ENCODE measurements around the gene CPSF4L.
A peak's percentile ranks its signal among the peaks of the same experiment; 100 is the strongest.
"Not testable (repeated sequence)": the region's sequence is repeated elsewhere in the genome, so short reads cannot be mapped to it uniquely, and the experiment has no call there.

Gene CPSF4L

DNA sequence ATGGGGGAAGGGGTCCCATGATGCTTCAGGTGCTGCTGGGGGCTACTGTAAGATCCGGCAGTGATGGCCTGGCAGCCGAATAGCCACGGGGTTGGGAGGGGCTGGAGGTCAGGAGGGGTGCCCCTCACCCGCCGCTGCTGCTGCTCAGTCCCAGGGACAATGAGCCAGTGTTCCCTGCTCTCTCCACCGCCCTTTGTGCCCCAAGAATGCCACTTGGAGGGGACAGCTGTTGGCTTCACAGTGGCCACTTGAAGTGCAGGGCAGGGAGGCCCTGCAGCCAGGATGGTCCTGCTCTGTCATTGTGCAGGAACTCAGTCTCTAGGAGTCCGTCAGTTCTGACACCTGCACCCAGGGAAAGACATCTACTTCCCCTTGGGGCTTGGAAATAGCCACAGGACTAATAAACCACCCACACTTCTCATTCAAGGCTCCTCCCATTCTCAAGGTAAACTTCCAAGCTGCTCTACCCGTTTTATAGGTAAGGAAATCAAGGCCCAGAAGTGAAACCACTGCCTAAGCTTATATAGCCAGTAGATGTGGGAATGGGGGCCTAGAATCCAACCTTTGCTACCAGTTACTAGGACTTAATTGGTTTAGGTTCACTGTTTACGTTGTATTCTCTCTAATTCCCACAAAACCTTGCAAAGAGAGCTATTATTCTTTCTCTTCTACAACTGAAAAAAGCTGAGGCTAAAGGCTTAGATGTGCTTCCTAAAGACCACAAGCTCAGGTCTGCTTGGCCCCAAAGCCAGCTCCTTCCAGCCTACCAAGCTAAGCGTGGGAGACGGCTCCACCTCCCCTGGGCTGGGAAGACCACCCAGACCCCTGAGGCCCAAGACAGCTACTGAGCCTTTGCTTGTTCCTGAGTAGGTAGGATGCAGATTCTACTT is 6.2 kb upstream of the CPSF4L start:
- no peak for DNase-seq

- no peak for DNase-seq
Observed at GRCh38 chr17:73266796-73267195, 5.1 kb upstream of the CPSF4L start.

GRCh38 chr17:73265646-73266640 is 4.3 kb upstream of the CPSF4L start:
- no peak for DNase-seq

- DNase-seq: not testable (repeated sequence)
Observed at GRCh38 chr17:73264448-73264847, 2.8 kb upstream of the CPSF4L start.

DNA sequence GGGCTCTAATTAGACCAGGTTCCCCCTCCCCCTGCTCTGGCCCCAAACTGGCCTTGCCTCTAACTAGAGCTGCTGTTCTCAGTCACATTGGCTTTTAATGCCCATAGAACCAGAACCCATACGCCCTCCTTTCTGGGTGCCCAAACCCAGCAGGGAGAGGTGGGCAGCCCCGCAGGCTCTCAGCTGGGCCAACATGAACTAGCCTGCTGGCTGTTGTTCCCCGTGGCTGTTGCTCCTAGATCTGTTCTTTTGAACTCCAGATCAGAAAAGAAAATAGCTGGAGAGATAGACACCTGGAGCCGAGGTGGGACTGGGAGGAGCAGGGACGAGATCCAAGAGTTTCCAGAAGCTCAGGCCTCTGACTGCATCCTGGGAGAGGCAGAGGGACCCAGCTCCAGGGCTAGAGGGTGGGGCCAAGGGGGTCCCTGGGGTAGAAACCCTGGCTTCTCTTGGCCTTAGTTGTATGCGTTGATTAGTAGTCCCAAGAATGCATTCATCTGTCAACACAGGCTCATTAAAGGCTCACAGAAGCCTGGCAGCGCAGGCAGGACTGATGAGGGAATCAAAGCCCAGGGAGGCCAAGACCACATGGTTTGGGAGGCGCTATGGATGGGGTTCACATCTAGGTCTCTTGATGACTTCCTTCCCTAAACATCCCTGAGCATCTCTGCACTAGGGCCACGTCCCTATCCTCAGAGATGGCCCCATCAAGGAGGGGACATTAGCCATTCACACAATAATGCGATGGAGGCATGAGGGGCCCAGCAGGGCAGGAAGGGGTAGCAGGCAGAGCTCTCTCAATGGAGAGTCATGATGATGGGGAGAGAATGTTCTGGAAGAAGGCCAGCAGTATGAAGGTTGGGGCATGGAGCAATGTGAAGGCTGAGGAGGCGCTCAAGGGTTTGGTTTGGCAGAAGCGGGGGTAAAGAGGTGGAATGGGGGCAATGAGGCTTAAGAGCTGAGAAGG is 1.3 kb upstream of the CPSF4L start:
- DNase-seq: no peak

GRCh38 chr17:73261952-73262675 is 434 bp upstream of the CPSF4L start:
- DNase-seq: no peak

DNA sequence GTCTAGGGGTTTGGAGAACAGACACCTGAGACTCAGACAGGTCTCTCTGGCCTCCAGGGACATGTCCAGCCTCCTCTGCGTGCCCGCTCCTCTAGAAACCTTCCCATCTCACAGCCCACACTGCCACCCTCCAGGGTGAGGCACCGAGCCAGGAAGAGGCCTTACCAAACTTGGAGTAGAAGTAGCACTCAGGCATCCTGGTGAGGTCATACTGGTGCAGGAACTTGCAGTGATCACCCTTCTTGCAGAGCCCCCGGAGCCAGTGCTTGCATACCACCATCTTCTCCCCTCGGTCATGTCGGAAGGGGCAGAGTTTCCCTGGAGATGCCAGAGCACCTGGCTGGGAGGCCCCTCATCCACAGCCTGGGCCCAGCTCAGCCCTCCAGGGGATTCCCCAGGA is 4.2 kb downstream of the CPSF4L start:
- DNase-seq: no peak

GRCh38 chr17:73256220-73256619 is 5.5 kb downstream of the CPSF4L start:
- no peak for DNase-seq

GRCh38 chr17:73255671-73256181 is 6.0 kb downstream of the CPSF4L start:
- DNase-seq: no peak

GRCh38 chr17:73251871-73252270 is 9.8 kb downstream of the CPSF4L start:
- DNase-seq: no peak

GRCh38 chr17:73250851-73251640 is 10.6 kb downstream of the CPSF4L start:
- no peak for DNase-seq

- no peak for DNase-seq
Observed at GRCh38 chr17:73249700-73250099, 12.0 kb downstream of the CPSF4L start.

DNA sequence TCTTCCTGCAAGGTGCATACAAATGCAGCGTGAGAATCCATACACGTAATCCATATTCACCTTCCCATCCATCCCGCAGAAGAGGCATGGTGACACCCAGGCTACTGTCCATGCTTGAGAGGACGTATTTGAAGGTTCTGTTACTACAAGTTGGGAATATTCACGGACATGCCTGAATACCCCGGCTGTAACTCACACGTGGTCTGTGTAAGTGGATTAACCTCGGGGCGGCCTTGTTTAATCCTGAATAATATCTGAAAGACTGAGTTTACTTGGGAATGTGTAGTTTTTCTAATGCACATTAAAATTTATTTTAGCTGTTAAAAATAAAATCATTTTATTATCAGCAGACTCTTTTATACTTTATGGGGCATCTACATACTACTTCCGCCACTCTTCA is 13.1 kb downstream of the CPSF4L start:
- no peak for DNase-seq

- no peak for DNase-seq
Observed at GRCh38 chr17:73247726-73248125, 14.0 kb downstream of the CPSF4L start.

- no peak for DNase-seq
Observed at GRCh38 chr17:73240561-73240960, 21.1 kb downstream of the CPSF4L start.

- no peak for DNase-seq
Observed at GRCh38 chr17:73237714-73238113, 24.0 kb downstream of the CPSF4L start.

DNA sequence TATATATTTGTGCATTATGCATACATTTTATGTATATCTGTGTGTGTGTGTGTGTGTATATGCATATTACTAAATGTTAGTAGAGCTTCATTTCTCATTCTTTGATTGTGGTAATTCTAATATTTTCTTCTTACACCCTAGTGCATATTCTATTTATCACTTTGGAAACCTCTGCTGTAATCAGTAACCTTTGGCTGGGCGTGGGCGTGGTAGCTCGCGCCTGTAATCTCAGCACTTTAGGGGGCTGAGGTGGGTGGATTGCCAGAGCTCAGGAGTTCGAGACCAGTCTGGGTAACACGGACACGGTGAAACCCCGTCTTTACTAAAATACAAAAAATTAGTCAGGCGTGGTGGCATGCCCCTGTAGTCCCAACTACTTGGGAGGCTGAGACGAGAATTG is 26.9 kb downstream of the CPSF4L start:
- DNase-seq: no peak

- no peak for DNase-seq
Observed at GRCh38 chr17:73232587-73233373, 28.9 kb downstream of the CPSF4L start.

DNA sequence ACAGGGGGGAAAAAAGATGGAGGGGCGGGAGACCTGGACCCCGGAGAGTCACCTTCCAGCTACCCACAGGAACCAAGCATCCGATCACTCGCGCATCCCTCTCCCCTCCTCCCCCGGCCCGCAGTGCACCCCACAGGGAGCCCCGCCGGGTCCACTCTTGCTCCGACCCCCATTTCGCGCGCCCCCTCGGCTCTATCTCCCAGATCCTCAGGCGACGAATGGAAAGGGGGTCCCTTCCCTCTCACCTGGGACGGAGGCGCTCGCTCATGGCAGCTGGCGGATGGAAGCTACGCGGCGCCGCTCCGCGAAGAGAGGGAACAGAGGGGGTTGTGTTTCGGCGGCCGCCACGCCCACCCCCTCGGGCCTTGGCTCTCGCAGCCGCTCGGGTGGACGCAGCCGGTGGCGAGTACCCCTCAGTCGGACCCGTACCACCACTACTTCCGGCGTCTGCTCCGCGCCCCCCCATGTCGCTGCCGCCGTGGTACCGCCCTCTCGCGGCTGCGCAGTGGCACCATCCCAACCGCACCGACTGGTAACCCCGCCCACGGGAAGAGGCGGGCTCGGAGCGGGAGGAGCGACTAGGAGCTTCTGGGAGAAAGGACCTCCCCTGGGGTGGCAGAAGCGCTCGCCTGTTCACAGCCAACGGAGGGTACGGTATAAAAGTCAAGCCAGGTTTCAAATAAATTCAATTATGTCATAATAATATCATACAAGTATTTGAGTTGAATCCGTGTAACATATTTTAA is 29.7 kb downstream of the CPSF4L start:
- peak; percentile 95 for DNase-seq
